ENCODE results near the gene HAVCR2. TPM values are rescaled to one million over a fixed set of nuclear protein-coding genes. Genes with fewer than 3 reads are reported as not detected.

Gene HAVCR2
- total and polyA plus RNA-seq, 2 of the 13 experiments (the other 11 are each of a cell fraction or from before 2014, with no cell fraction given), result 0.07 to 0.16 TPM

- TF ChIP-seq AHDC1 (CRISPR knock-in tag; IDR thresholded peaks at IDR 0.05; ENCODE audit: borderline replicate concordance), result no peak
- TF ChIP-seq PHF8 (CRISPR knock-in tag; IDR thresholded peaks at IDR 0.05), result no peak
- TF ChIP-seq UBTF (CRISPR knock-in tag; IDR thresholded peaks at IDR 0.05), result no peak
- TF ChIP-seq ZNF329 (CRISPR knock-in tag; IDR thresholded peaks at IDR 0.05; ENCODE audit: low read depth), result no peak
- TF ChIP-seq MIXL1 (CRISPR knock-in tag; IDR thresholded peaks at IDR 0.05), result no peak
- peak; percentile 75; the same call in 1 of the 2 replicates for TF ChIP-seq ZNF605 (CRISPR knock-in tag; IDR thresholded peaks at IDR 0.05)
- TF ChIP-seq ZNF607 (CRISPR knock-in tag; IDR thresholded peaks at IDR 0.05; ENCODE audit: borderline replicate concordance), result no peak
- 0 out of 2 replicates have a peak, but pooled peaks have one; percentile 15 for TF ChIP-seq MEIS1 (CRISPR knock-in tag; IDR thresholded peaks at IDR 0.05; ENCODE audit: borderline replicate concordance)
- no peak for TF ChIP-seq RCOR2 (CRISPR knock-in tag; IDR thresholded peaks at IDR 0.05)
- no peak for TF ChIP-seq PHF5A (CRISPR knock-in tag; IDR thresholded peaks at IDR 0.05; ENCODE audit: low read depth, unreplicated experiment)
- no peak for TF ChIP-seq ZNF234 (CRISPR knock-in tag; conservative IDR thresholded peaks at IDR 0.05)
- no peak for TF ChIP-seq ZNF713 (CRISPR knock-in tag; IDR thresholded peaks at IDR 0.05)
- TF ChIP-seq NCOA2 (CRISPR knock-in tag; IDR thresholded peaks at IDR 0.05), result no peak
- TF ChIP-seq IKZF5 (CRISPR knock-in tag; IDR thresholded peaks at IDR 0.05), result peak; percentile 22; the same call in 1 of the 2 replicates
- no peak for TF ChIP-seq ZNF34 (CRISPR knock-in tag; IDR thresholded peaks at IDR 0.05; ENCODE audit: borderline replicate concordance)
- no peak for TF ChIP-seq BATF2 (CRISPR knock-in tag; IDR thresholded peaks at IDR 0.05)
- no peak for TF ChIP-seq TFDP2 (CRISPR knock-in tag; IDR thresholded peaks at IDR 0.05)
- no peak for TF ChIP-seq JUNB (CRISPR knock-in tag; IDR thresholded peaks at IDR 0.05; ENCODE audit: borderline replicate concordance)
- no peak for TF ChIP-seq HIVEP1 (CRISPR knock-in tag; IDR thresholded peaks at IDR 0.05)
These were observed 44.9 kb downstream of the HAVCR2 start (continued) for GRCh38 chr5:157063776-157064430.

Measured in HepG2 (cell line).